GM21423 (cell line): ENCODE results near the gene PREB.

Source experiments
- ATAC-seq: cut with Tn5 transposase; IDR thresholded peaks from one replicate; pipeline ENCODE4 v1.9.1; 2021; ENCODE audit warnings: mild to moderate bottlenecking, moderate library complexity; ENCODE audit not compliant: unreplicated experiment

PREB gene

DNA sequence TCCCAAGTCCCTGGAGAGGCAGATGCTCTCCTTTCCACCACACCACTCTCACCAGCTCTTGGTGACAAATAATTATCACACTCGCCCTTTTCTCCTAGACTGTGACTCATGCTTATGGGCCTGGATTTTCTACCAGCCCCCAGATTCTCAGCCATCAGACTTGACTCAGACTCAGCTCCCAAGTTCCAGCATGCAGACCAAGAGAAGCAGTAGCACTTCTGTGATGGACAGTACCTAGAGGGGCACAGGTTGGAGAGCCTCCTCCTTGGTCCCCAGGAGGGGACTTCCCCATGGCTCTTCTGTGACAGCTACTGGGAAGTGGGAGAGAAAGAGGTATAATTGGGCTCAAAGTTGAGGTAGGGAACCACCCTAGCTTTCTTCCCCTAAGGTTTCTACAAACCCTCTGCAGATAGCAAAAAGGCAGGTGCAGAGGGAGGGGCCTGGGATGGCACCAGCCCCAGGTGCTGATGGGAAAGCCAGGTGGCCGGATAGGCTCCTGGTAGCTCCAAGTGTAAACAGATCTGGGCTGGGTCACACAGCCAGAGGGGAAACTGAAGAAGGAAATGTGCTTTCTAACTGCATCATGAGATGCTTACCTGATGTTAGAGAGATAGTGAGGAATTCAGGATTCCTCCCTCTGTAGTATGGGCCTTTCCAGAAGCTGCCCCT is 18.5 kb upstream of the PREB start:
- ATAC-seq, result no peak

GRCh38 chr2:27152102-27152795 is 17.8 kb upstream of the PREB start:
- no peak for ATAC-seq

DNA sequence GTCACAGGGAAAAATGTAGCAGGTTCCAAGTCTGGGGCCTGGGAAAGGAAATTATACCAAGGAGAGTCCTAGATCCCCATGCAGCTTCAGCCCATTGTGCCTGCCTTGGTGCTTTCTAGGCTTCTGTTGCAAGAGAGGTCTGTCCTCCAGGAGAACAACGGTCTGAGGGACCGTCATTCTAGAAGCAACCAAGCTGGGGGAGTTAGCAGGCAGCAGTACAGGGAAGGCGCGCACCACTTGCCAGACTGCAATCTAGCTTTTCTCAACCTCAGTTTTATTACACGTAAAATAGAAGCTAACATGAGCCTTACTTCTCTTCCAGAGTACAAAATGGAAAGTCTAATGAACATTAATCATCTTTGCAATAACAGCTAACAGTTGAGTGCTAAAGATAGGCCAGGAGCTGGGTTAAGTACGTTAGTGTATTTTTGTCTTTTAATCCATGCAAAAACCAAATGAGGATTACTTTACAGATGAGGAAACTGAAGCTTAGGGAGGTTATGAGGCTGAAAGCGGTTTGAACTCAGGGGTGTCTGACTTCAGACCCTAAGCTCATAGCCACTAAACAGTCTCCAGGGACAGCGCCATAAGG is 16.3 kb upstream of the PREB start:
- ATAC-seq, result no peak

DNA sequence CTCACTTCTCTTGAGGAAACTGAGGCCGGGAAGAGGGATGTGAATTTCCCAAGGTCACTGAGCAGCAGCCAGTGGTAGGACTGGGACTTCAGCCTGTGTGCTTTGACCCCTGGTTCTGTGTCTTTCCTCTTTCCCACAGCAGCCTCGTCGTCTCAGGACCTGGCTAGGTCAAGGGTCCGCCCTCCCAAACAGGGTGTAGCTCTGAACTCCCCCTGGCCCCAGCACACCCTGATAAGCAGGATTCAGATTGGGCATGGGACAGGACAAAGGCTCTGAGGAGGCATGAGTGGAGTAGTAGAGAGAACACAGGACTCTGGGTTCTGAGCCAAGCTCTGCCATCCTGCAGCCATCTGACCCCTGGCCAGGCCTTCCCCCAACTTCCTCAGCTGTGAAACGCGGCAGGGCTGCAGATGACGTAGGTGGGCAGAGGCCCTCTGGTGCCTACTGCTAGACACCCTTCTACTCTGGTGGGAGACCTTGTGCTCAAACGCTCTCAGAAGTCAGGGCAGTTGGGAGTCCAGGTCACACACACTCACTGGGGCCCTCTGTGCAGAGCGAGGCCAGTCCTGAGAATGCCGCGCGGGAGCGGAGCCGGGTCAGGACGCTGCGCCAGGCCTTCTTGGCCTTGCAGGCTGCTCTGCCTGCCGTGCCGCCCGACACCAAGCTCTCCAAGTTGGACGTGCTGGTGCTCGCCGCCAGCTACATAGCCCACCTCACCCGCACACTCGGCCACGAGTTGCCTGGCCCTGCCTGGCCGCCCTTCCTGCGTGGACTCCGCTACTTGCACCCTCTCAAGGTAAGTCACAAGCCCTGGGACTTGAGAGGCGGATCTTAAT is 15.4 kb upstream of the PREB start:
- ATAC-seq, result no peak

- ATAC-seq, result no peak
Observed at GRCh38 chr2:27148801-27149439, 14.5 kb upstream of the PREB start, which contains the start of gene TCF23. TSS of gene TCF23 (plus strand) at chr2:27149004. CDS start at chr2:27149134, 130 bp downstream.

GRCh38 chr2:27147935-27148334 is 13.5 kb upstream of the PREB start:
- ATAC-seq, result no peak

DNA sequence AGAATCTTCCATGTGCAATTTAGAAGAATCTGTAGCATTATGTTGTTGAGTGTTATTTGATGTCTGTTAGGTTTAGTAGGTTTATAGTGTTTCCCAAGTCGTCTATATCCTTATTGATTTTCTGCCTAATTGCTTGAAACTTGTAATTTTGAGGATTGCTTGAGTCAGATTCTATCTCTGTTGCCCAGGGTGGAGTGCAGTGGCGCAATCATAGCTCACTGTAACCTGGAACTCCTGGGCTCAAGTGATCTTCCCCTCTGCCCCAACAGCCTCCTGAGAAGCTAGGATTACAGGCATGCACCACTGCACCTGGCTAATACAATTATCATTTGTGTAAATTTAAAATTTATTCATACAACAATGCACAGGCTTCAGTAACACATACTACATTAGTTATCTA is 11.2 kb upstream of the PREB start:
- ATAC-seq, result no peak

DNA sequence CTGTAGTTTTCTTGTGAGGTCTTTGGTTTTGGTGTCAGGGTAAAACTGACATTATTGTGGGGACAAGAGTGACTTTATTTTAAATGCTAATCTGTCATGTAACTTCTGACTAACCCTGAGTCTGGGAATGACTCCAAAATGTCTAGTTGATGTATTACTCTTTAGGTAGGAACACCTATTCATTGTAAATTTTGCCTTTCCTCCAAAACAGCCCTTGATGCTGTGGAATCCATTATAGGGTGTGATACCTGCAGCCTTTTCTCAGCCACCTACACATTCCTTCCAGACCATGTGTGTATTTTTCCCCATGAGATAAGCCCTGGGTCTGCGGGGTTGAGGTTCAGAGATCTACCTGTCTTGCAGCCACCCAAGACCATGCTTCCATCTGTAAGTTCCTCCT is 8.8 kb upstream of the PREB start:
- no peak for ATAC-seq

GRCh38 chr2:27139310-27139709 is 4.9 kb upstream of the PREB start, which contains the start of gene PRR30:
TSS of gene PRR30 (minus strand) at chr2:27139410. CDS start at chr2:27138329, 1,081 bp downstream.
- no peak for ATAC-seq

DNA sequence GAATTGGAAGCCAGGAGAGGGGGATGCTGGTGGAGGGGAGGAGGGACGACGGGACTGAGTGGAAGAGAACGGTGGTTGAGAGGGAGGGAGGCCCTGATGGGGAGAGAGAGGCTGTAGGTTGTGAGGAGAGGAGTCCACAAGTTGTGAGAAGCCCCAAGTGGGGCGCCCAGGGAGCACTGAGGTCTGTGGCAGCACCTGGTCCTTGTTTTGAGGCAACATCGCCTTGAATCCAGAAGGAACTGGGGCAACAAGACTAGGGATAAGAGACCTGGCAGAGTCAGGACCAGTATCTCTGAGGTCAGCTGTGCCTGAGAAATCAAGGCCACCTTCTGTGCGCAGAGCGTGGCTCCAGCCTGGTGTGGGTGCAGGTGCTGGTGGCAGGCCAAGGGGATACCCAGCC is 3.7 kb upstream of the PREB start:
- ATAC-seq, result no peak

DNA sequence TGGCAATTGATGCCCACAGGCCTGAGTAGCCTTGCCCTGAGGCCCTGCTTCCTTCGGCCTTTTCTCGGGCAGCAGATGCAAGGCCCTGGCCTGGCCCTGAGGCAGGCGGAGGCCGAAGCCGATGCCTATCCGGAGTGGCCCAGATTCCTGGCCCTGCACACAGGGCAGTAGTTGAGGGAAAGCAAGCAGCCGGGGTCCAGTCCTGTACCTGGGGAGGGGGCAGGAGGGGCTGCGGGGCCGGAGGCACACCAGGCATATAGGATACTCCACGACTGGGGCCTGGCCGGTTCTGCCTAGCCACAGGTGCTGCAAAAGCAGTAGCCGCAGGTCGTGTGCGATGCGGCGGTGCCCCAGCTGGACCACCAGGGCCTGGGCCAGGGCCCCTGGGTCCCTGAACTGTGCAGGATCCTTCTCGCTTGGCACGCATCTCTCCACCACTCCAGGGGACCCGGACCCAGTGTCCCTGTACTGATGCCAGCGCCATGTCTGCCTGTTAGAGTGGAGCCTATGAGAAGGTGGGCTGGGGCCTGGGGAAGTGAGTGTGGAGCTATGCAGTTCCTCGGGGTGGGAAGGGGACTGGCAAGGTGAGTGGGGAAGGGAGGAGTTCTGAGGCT is 3.0 kb upstream of the PREB start:
- no peak for ATAC-seq

GRCh38 chr2:27136751-27137150 is 2.3 kb upstream of the PREB start:
- ATAC-seq, result no peak

- ATAC-seq, result no peak
Observed at GRCh38 chr2:27135478-27135955, 1.1 kb upstream of the PREB start.

- ATAC-seq, result no peak
Observed at GRCh38 chr2:27134781-27135477, 493 bp upstream of the PREB start.

DNA sequence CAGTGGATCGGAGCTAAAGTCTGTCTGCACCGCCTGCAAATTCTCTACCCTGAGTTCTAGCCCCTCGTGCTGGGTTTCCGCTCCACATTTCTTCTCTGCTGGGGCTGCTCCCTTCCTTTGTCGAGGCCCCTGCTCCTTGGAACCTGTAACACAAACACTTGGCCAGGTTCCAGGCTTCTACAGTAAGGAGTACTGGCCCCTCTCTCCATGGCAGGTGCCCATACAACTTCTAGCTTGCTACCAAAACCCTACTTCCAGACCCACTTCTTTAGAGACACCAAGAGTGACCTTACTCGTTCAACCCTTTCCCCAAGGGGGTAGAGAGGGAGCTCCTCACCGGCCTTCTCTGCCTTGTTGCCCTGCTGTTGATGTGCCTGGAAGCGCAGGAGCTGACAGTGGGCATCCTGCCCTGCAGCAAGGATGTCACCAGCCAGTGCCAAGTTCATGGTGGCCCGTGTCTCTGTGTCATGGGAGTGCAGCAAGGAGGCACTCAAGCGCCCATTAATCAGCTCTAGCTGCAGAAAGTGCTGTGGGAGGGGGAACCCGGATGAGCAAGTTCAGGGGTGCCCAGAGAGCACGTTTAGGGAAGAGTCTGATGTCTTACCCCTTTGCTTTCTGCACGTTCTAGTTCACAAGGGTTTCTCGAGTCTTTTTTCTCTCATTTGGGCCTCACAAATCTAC is 1.1 kb downstream of the PREB start:
- no peak for ATAC-seq

DNA sequence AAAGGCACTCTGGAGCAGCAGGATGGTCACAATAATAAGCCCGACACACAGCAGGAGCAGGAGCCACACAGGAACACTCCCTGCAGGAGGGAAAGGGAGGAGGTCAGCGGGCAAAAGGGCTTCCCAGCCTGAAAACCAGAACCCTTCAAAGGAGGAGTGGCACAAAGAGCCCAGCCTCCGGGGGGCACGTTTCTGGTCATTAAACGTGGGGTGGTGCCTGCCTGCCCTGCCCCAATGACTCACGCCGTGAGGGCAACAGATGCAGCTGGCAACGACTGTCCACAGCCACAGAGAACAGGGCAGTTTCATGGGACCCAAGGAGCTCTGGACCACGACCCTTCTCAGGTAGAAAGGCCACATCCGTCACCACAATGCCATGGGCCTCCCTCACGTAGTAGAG is 3.0 kb downstream of the PREB start:
- no peak for ATAC-seq

GRCh38 chr2:27130396-27130795 is 4.0 kb downstream of the PREB start:
- no peak for ATAC-seq

DNA sequence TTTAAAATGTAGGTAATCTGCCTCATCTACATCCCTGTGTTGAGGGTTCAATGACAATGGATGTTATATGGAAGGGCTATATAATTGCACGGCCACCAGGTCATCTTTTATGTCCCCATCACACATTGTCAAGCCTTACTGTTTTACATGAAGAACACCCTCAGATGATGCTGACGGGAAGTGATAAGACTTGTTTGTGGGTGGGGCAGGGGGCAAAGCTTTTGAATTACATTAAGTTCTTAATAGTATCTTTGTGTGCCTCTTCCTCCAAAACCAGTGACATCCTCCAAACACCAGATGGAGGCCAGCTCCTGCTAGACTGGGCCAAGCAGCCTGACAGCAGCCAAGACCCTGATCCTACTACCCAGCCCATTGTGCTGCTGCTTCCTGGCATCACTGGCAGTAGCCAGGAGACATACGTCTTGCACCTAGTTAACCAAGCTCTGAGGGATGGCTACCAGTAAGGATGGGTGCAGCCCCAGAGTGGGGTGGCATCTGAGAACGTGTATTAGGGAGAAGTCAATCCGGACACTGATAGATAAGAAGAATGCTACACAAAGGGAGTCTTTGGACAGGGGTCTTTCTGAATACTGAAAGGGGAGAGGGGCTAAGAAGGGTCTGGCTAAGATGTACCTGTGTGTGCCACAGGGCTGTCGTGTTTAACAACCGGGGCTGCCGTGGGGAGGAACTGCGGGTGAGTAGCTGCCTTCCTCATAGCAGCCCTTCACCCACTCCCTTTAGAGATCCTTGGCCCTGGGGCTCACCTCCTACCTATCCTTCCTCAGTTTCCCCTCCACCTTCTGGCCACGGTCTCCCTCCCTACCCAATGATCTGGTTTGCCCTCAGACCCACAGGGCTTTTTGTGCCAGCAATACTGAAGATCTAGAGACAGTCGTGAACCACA is 5.5 kb downstream of the PREB start:
- no peak for ATAC-seq
